ENCODE results near the gene PLSCR5.

The PLSCR5 gene

GRCh38 chr3:146561463-146561862 lies 43.7 kb downstream of the PLSCR5 start:
- H3K4me2 ChIP-seq (ENCODE audit: insufficient read depth, low read length) = no peak overlapping the region
- H2AFZ ChIP-seq (ENCODE audit: low read depth, low read length) = no peak overlapping the region
- DNase-seq (no peak), ATAC-seq (ENCODE audit: insufficient read depth, low read depth) (peak; percentile 60)
- H3K9me3 ChIP-seq (ENCODE audit: insufficient read depth, low read length, severe bottlenecking) = no peaks in the 10 kb centered on the region
- H3K4me1 ChIP-seq (ENCODE audit: insufficient read depth, low read length) = peaks cover 16% of the 10 kb centered on the region
- TF ChIP-seq EZH2 (IDR thresholded peaks at IDR 0.05; ENCODE audit: borderline replicate concordance, low read depth, low read length, severe bottlenecking) = no peak
- TF ChIP-seq, protein P1, sequence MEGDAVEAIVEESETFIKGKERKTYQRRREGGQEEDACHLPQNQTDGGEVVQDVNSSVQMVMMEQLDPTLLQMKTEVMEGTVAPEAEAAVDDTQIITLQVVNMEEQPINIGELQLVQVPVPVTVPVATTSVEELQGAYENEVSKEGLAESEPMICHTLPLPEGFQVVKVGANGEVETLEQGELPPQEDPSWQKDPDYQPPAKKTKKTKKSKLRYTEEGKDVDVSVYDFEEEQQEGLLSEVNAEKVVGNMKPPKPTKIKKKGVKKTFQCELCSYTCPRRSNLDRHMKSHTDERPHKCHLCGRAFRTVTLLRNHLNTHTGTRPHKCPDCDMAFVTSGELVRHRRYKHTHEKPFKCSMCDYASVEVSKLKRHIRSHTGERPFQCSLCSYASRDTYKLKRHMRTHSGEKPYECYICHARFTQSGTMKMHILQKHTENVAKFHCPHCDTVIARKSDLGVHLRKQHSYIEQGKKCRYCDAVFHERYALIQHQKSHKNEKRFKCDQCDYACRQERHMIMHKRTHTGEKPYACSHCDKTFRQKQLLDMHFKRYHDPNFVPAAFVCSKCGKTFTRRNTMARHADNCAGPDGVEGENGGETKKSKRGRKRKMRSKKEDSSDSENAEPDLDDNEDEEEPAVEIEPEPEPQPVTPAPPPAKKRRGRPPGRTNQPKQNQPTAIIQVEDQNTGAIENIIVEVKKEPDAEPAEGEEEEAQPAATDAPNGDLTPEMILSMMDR (IDR thresholded peaks at IDR 0.05; ENCODE audit: borderline replicate concordance, extremely low read depth, low read length, poor library complexity, severe bottlenecking) = no peak
- H3K9ac ChIP-seq (ENCODE audit: low read depth, low read length) = no peak overlapping the region
- no peaks in the 10 kb centered on the region for H3K79me2 ChIP-seq (ENCODE audit: insufficient read depth, low read length)
- H3K4me3 ChIP-seq (ENCODE audit: low read depth in 1 of 2, low read length in 2 of 2) = no peak overlapping the region
- H3K27ac ChIP-seq (ENCODE audit: low read length) = no peak overlapping the region
- H4K20me1 ChIP-seq (ENCODE audit: insufficient read depth, low read length) = no peaks in the 10 kb centered on the region
- H3K36me3 ChIP-seq (ENCODE audit: insufficient read depth, low read length) = no peaks in the 10 kb centered on the region
- no peaks in the 10 kb centered on the region for H3K27me3 ChIP-seq (ENCODE audit: insufficient read depth, low read length, poor library complexity)

- no peak for ATAC-seq (ENCODE audit: insufficient read depth, low read depth)
These were observed 44.5 kb downstream of the PLSCR5 start for GRCh38 chr3:146560678-146561077.

DNA sequence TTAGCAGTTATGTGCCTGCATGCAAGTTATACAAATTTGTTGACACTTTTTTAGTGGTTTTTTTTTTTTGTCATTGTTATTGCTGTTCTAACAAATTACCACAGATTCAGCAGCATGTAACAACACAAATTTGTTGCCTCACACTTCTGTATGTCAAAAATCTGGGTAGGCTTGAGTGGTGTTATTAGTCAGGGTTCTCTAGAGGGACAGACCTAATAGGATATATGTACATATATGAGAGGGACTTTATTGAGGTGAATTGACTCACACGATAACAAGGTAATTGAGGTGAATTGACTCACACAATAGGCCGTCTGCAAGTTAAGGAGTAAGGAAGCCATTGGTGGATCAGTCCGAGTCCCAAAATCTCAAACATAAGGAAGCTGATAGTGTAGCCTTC lies 45.8 kb downstream of the PLSCR5 start:
- H3K4me2 ChIP-seq (ENCODE audit: insufficient read depth, low read length) = no peak overlapping the region
- H4K20me1 ChIP-seq (ENCODE audit: insufficient read depth, low read length) = no peaks in the 10 kb centered on the region
- peaks cover 18% of the 10 kb centered on the region for H3K4me1 ChIP-seq (ENCODE audit: insufficient read depth, low read length)
- DNase-seq (no peak), ATAC-seq (ENCODE audit: insufficient read depth, low read depth) (no peak)
- H3K27ac ChIP-seq (ENCODE audit: low read length) = no peak overlapping the region
- no peaks in the 10 kb centered on the region for H3K36me3 ChIP-seq (ENCODE audit: insufficient read depth, low read length)
- no peaks in the 10 kb centered on the region for H3K27me3 ChIP-seq (ENCODE audit: insufficient read depth, low read length, poor library complexity)
- no peak for TF ChIP-seq EZH2 (IDR thresholded peaks at IDR 0.05; ENCODE audit: borderline replicate concordance, low read depth, low read length, severe bottlenecking)
- TF ChIP-seq, protein P1 (IDR thresholded peaks at IDR 0.05; ENCODE audit: borderline replicate concordance, extremely low read depth, low read length, poor library complexity, severe bottlenecking) = no peak
- H2AFZ ChIP-seq (ENCODE audit: low read depth, low read length) = no peak overlapping the region
- H3K9ac ChIP-seq (ENCODE audit: low read depth, low read length) = no peak overlapping the region
- no peaks in the 10 kb centered on the region for H3K79me2 ChIP-seq (ENCODE audit: insufficient read depth, low read length)
- H3K4me3 ChIP-seq (ENCODE audit: low read depth in 1 of 2, low read length in 2 of 2) = no peak overlapping the region
- H3K9me3 ChIP-seq (ENCODE audit: insufficient read depth, low read length, severe bottlenecking) = no peaks in the 10 kb centered on the region

More at GRCh38 chr3:146560678-146561077, 44.5 kb downstream of the PLSCR5 start:
- Histone ChIP-seq H4K20me1 (ENCODE audit: insufficient read depth, low read length) (no peaks in the 10 kb centered on the region), H3K27ac (ENCODE audit: low read length) (no peak overlapping the region), H3K36me3 (ENCODE audit: insufficient read depth, low read length) (no peaks in the 10 kb centered on the region), H3K9ac (ENCODE audit: low read depth, low read length) (no peak overlapping the region), H3K79me2 (ENCODE audit: insufficient read depth, low read length) (no peaks in the 10 kb centered on the region), H3K4me3 (ENCODE audit: low read depth in 1 of 2, low read length in 2 of 2) (no peak overlapping the region), H2AFZ (ENCODE audit: low read depth, low read length) (no peak overlapping the region), H3K9me3 (ENCODE audit: insufficient read depth, low read length, severe bottlenecking) (no peaks in the 10 kb centered on the region), H3K4me2 (ENCODE audit: insufficient read depth, low read length) (no peak overlapping the region), H3K4me1 (ENCODE audit: insufficient read depth, low read length) (peaks cover 16% of the 10 kb centered on the region), H3K27me3 (ENCODE audit: insufficient read depth, low read length, poor library complexity) (no peaks in the 10 kb centered on the region)
- DNase-seq = no peak
- no peak for TF ChIP-seq EZH2 (IDR thresholded peaks at IDR 0.05; ENCODE audit: borderline replicate concordance, low read depth, low read length, severe bottlenecking)
- TF ChIP-seq, protein P1 (IDR thresholded peaks at IDR 0.05; ENCODE audit: borderline replicate concordance, extremely low read depth, low read length, poor library complexity, severe bottlenecking) = no peak

DNA sequence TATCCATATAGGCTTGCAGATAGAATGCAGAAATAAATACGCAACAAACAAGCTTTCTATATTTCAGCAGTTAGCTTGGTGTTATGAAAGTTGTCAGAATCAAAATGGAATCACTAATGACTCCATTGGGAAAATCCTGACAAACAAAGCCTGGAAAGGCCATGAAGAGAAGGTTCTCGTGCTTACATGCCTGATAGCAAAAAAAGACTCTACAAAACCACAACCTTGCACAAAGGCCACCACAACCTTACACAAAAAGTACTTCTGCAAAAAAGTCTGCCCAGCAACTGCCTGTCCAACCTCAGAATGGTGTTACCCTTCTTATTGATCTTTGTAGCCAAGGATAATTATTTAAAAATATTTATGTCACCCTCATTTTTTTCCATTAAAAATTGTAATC lies 46.4 kb downstream of the PLSCR5 start:
- H3K4me1 ChIP-seq (ENCODE audit: insufficient read depth, low read length) = peaks cover 24% of the 10 kb centered on the region

More for the DNA sequence above, 46.4 kb downstream of the PLSCR5 start:
- no peak overlapping the region for H3K27ac ChIP-seq (ENCODE audit: low read length)
- H3K27me3 ChIP-seq (ENCODE audit: insufficient read depth, low read length, poor library complexity) = no peaks in the 10 kb centered on the region
- no peak overlapping the region for H2AFZ ChIP-seq (ENCODE audit: low read depth, low read length)
- no peak for TF ChIP-seq EZH2 (IDR thresholded peaks at IDR 0.05; ENCODE audit: borderline replicate concordance, low read depth, low read length, severe bottlenecking)
- TF ChIP-seq, protein P1 (IDR thresholded peaks at IDR 0.05; ENCODE audit: borderline replicate concordance, extremely low read depth, low read length, poor library complexity, severe bottlenecking) = no peak
- H3K4me2 ChIP-seq (ENCODE audit: insufficient read depth, low read length) = no peak overlapping the region
- DNase-seq = no peak
- no peaks in the 10 kb centered on the region for H3K9me3 ChIP-seq (ENCODE audit: insufficient read depth, low read length, severe bottlenecking)
- H3K36me3 ChIP-seq (ENCODE audit: insufficient read depth, low read length) = no peaks in the 10 kb centered on the region
- no peak for ATAC-seq (ENCODE audit: insufficient read depth, low read depth)
- no peak overlapping the region for H3K9ac ChIP-seq (ENCODE audit: low read depth, low read length)
- H4K20me1 ChIP-seq (ENCODE audit: insufficient read depth, low read length) = no peaks in the 10 kb centered on the region
- no peak overlapping the region for H3K4me3 ChIP-seq (ENCODE audit: low read depth in 1 of 2, low read length in 2 of 2)
- no peaks in the 10 kb centered on the region for H3K79me2 ChIP-seq (ENCODE audit: insufficient read depth, low read length)

All from DND-41 (cell line).